Endothelial cell of umbilical vein (primary cell): Measurements from ENCODE around the gene TWIST2. TPM values are rescaled to one million over a fixed set of nuclear protein-coding genes. Genes with fewer than 3 reads are reported as not detected.

Experiments
- BruUV-seq: library from RNA; stranded (reverse); fragments of 400-500 nt; replicated peaks from 2 replicates; lab custom pipeline; 2021; lab: Mats Ljungman, UMichigan
- CTCF ChIA-PET: fragments of 300-600, 350-600 bp; sonication (Branson Sonifier 250); formaldehyde crosslinking; loops from one replicate; lab custom pipeline; 2021; ENCODE audit warnings: antibody characterized with exemption, inconsistent platforms; lab: Charles Lee
- POLR2A ChIA-PET: fragments of 300-600, 350-600 bp; sonication (Branson Sonifier 250); formaldehyde crosslinking; loops from one replicate; lab custom pipeline; 2021; ENCODE audit warnings: antibody characterized with exemption, inconsistent platforms; lab: Charles Lee
- DNase-seq: peaks from one replicate; pipeline ENCODE4 v3.0.0-alpha.2; 2011; ENCODE audit warnings: low read depth, low spot score
- FAIRE-seq: peaks from 2 replicates; lab custom pipeline; 2011; peaks lifted over from hg19 to GRCh38; lab: Jason Lieb, UNC
- H2AFZ ChIP-seq: 2 replicates; pipeline ENCODE4 v1.6.0; 2012; ENCODE audit warnings: low read depth, low read length, control low read depth, inconsistent platforms
- H3K27ac ChIP-seq: 2 replicates; pipeline ENCODE4 v1.5.1; 2011; ENCODE audit warnings: low read depth, mild to moderate bottlenecking, control low read depth, low read length, moderate library complexity; ENCODE audit not compliant: insufficient read depth
- H3K27me3 ChIP-seq, 2 experiments: 2 replicates each; pipeline versions ENCODE4 v1.6.0 to v1.6.1; 2011; ENCODE audit warnings: low read length in 2 of 2, mixed read lengths in 1 of 2; ENCODE audit not compliant: control insufficient read depth in 2 of 2, insufficient read depth in 2 of 2
- H3K36me3 ChIP-seq, 2 experiments: 2 replicates in 1 of 2; 3 replicates in 1 of 2; pipeline ENCODE4 v1.5.1; 2011; ENCODE audit warnings: low read length in 2 of 2, mild to moderate bottlenecking in 1 of 2, moderate library complexity in 1 of 2; ENCODE audit not compliant: control insufficient read depth in 2 of 2, insufficient read depth in 2 of 2; ENCODE audit errors: extremely low read depth in 1 of 2
- H3K4me1 ChIP-seq: 3 replicates; pipeline ENCODE4 v1.5.1; 2011; ENCODE audit warnings: mild to moderate bottlenecking, low read length; ENCODE audit not compliant: control insufficient read depth, insufficient read depth; ENCODE audit errors: extremely low read depth
- H3K4me2 ChIP-seq: 2 replicates; pipeline ENCODE4 v1.6.1; 2011; ENCODE audit warnings: low read length, control low read depth, mixed read lengths; ENCODE audit not compliant: insufficient read depth
- H3K4me3 ChIP-seq, 3 experiments: fragments of 200-600 bp in 1 of 3; sonication (generic), shearing (Covaris generic) in 1 of 3; replicated peaks in 1 of 3; 2 replicates each; pipeline ENCODE4 v1.5.1; 2011 to 2016; ENCODE audit warnings: control low read depth in 3 of 3, low read length in 3 of 3, mild to moderate bottlenecking in 2 of 3, inconsistent platforms in 1 of 3, low read depth in 1 of 3, moderate library complexity in 1 of 3; ENCODE audit not compliant: insufficient read depth in 1 of 3
- H3K79me2 ChIP-seq: 2 replicates; pipeline ENCODE4 v1.6.0; 2012; ENCODE audit warnings: low read length, inconsistent platforms; ENCODE audit not compliant: control insufficient read depth, insufficient read depth
- H3K9ac ChIP-seq: replicated peaks from 2 replicates; pipeline ENCODE3; 2011; ENCODE audit warnings: low read length, control low read depth; ENCODE audit not compliant: insufficient read depth; ENCODE audit errors: extremely low read depth
- H3K9me1 ChIP-seq: replicated peaks from 3 replicates; pipeline ENCODE4 v1.6.0; 2011; ENCODE audit warnings: mild to moderate bottlenecking, low read length; ENCODE audit not compliant: control insufficient read depth, insufficient read depth; ENCODE audit errors: extremely low read depth
- H3K9me3 ChIP-seq: replicated peaks from 2 replicates; pipeline ENCODE4 v1.5.1; 2012; ENCODE audit warnings: low read length, inconsistent platforms; ENCODE audit not compliant: control insufficient read depth, insufficient read depth
- H4K20me1 ChIP-seq: replicated peaks from 2 replicates; pipeline ENCODE3; 2011; ENCODE audit warnings: mild to moderate bottlenecking, low read length; ENCODE audit not compliant: control insufficient read depth, insufficient read depth; ENCODE audit errors: extremely low read depth
- CTCF ChIP-seq, 2 donors: IDR thresholded peaks; 1 replicate in 1 of 2; 2 replicates in 1 of 2; pipeline ENCODE4 v1.5.1; 2011; ENCODE audit warnings: low read length in 2 of 2, mild to moderate bottlenecking in 2 of 2, moderate library complexity in 2 of 2, control low read depth in 1 of 2, inconsistent platforms in 1 of 2, low read depth in 1 of 2; ENCODE audit not compliant: insufficient read depth in 1 of 2; ENCODE audit errors: extremely low read depth in 1 of 2
- EZH2 ChIP-seq: IDR thresholded peaks from 2 replicates; pipeline ENCODE4 v1.6.1; 2012; ENCODE audit warnings: borderline replicate concordance, low read depth, mild to moderate bottlenecking, moderate library complexity, low read length, inconsistent platforms; ENCODE audit not compliant: severe bottlenecking
- FOS ChIP-seq: IDR thresholded peaks from 2 replicates; pipeline ENCODE4 v1.6.1; 2011; ENCODE audit warnings: mild to moderate bottlenecking, low read length, moderate library complexity, borderline replicate concordance; ENCODE audit not compliant: insufficient read depth
- GATA2 ChIP-seq: IDR thresholded peaks from 2 replicates; pipeline ENCODE4 v1.7.0; 2011; ENCODE audit warnings: low read depth, mild to moderate bottlenecking, moderate library complexity, mixed read lengths, low read length; ENCODE audit not compliant: insufficient read length, insufficient read depth
- JUN ChIP-seq: IDR thresholded peaks from 2 replicates; pipeline ENCODE4 v1.6.1; 2011; ENCODE audit warnings: borderline replicate concordance, low read depth; ENCODE audit not compliant: insufficient read length, insufficient read depth
- MAX ChIP-seq: IDR thresholded peaks from 2 replicates; pipeline ENCODE4 v1.6.1; 2011; ENCODE audit not compliant: insufficient read depth, insufficient read length
- MYC ChIP-seq: IDR thresholded peaks from one replicate; pipeline ENCODE4 v1.6.1; 2011; ENCODE audit warnings: mild to moderate bottlenecking, low read depth, low read length
- POLR2A ChIP-seq: IDR thresholded peaks from 2 replicates; pipeline ENCODE4 v1.6.1; 2012; ENCODE audit warnings: low read depth, mild to moderate bottlenecking, control low read depth, low read length
- POLR2AphosphoS5 ChIP-seq: IDR thresholded peaks from 2 replicates; pipeline ENCODE4 v1.6.1; 2012; ENCODE audit warnings: low read depth, mild to moderate bottlenecking, control low read depth, low read length, moderate library complexity; ENCODE audit not compliant: insufficient read depth
- dilution Hi-C: fragments of 300-500 bp; cut with MboI; formaldehyde crosslinking; loops from one replicate; pipeline ENCODE4 v1.15.0; 2019; ENCODE audit warnings: low sequenced_read_pairs; ENCODE audit not compliant: extremely low pct_ligation_motif_present
- intact Hi-C: fragments of 100-400 bp; cut with micrococcal nuclease; formaldehyde crosslinking; loops from one replicate; pipeline ENCODE4 v1.10.0; 2022
- polyA plus RNA-seq, 4 experiments: library from polyadenylated mRNA; depleted of rRNA in 3 of 4; stranded (reverse) in 3 of 4; unstranded in 1 of 4; fragments of >200 nt; gene quantifications; 2 replicates each; pipeline versions ENCODE4 v1.2.1 to v1.2.3, GENCODE V29; 2011 to 2012; ENCODE audit warnings: missing spikeins in 1 of 4
- total RNA-seq: library from RNA; stranded (reverse); gene quantifications from 2 replicates; pipeline ENCODE4 v1.2.3, GENCODE V29; 2021

The TWIST2 gene
- total and polyA plus RNA-seq, 2 donors (not counting 3 experiments of a cell fraction or from before 2014, with no cell fraction given) = 2.3 to 3.4 TPM

- no peaks in the 10 kb centered on the region for H3K9me1 ChIP-seq
- H2AFZ ChIP-seq = no peak overlapping the region
- no peaks in the 10 kb centered on the region for H4K20me1 ChIP-seq
- dilution Hi-C loops (no loop called here), intact Hi-C loops (no loop called here)
- H3K27me3 ChIP-seq = no peaks in the 10 kb centered on the region
- BruUV-seq = no TSS peak
- H3K4me2 ChIP-seq = no peak overlapping the region
- POLR2A ChIA-PET = no interaction called here
- H3K9me3 ChIP-seq = no peaks in the 10 kb centered on the region
- no peaks in the 10 kb centered on the region for H3K79me2 ChIP-seq
- DNase-seq (no peak), FAIRE-seq (no peak)
- H3K36me3 ChIP-seq = no peaks in the 10 kb centered on the region
- CTCF ChIA-PET = no interaction called here
- no peak overlapping the region for H3K27ac ChIP-seq
- H3K4me1 ChIP-seq = no peaks in the 10 kb centered on the region
- H3K4me3 ChIP-seq = no peak overlapping the region
- H3K9ac ChIP-seq = no peak overlapping the region
- TF ChIP-seq POLR2AphosphoS5 (no peak), JUN (no peak), GATA2 (no peak), CTCF (IDR thresholded peaks at IDR 0.05; ENCODE audit: extremely low read depth in 1 of 2, insufficient read depth in 1 of 2, low read depth in 1 of 2, low read length in 2 of 2) (no peak), EZH2 (no peak), MYC (no peak), MAX (no peak), FOS (no peak), POLR2A (no peak)
Measured at GRCh38 chr2:238925281-238925680, 77.4 kb downstream of the TWIST2 start.
